Inferior parietal cortex (tissue), 1 donor: ENCODE measurements around the gene GNG13.

ENCODE experiments used
- DNase-seq: peaks from one replicate; pipeline ENCODE4 v3.0.0-alpha.2; 2016; ENCODE audit errors: extremely low spot score

The GNG13 gene

DNA sequence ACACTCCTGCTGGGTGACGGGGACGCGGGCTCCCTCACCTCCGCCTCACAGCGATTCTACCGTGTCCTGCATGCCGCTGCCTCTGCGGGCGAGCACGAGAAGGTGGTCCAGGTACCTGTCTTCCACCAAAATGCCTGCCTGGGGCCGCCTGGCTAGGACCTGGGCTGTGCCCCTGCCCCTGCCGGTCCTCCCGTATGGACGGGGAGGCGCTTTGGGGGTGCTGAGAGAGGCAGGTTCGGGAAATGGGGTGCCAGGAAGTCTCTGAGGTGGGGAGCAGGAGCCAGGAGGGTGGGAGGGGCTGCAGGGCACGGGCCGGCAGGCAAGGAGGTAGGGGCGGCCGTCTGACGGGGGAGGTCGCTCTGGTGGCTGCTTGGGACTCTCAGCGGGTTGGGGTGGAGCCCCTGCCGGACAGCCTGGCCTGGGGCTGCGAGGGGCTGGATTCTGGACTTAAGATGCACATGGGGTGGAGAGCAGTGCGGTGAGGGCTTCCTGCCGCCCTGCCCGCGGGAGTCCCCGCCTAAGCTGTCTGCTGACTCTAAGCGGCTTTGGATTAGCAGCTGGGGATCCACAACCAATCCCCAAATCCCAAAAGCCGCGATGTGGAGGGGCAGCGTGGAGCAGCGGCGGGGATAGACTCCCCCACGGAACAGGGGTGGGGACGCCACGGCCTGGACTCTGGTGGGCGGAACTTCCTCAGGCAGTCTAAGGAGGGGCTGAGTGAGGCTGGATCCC, 6.3 kb downstream of the GNG13 start:
- no peak for DNase-seq

DNA sequence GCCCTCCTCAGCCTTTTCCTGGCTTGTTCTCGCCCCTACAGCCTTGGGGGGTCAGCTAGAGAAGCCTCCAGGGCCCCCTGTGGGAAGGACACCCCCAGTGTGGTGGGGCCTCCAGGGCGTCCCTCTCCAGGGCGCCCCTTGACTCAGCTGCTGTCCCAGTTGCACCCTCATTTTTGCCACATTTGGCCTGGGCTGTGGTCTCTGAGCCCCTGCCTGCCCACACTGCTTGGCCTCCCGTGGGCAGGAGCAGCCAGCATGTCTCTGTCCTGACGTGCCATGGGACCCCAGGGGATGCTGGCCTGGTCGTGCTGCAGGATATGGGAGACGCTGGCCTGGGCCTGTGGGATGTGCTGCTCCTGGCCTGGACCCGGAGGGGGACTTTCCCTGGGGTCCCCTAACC, 7.1 kb downstream of the GNG13 start:
- no peak for DNase-seq

- no peak for DNase-seq
Measured at GRCh38 chr16:792221-792995, 8.1 kb downstream of the GNG13 start.

DNA sequence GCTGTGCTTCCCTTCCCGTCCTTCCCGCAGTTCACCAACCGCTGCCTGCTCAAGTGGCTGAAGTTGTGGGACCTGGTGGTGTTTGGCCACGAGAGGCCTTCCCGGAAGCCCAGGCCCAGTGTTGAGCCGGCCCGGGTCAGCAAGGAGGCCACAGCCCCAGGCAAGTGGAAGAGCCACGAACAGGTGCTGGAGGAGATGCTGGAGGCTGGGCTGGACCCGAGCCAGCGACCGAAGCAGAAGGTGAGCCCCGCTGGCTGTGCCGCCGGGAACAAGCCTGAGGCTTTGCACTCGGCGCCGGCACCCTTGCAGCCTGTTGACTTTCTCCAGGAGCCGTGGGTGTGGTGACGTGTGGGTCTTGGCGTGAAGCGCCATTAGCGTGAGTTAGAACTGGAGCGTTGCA, 9.4 kb downstream of the GNG13 start:
- DNase-seq = no peak

- DNase-seq = no peak
Measured at GRCh38 chr16:790086-790485, 10.4 kb downstream of the GNG13 start.

GRCh38 chr16:789191-789850, 11.2 kb downstream of the GNG13 start:
- no peak for DNase-seq

DNA sequence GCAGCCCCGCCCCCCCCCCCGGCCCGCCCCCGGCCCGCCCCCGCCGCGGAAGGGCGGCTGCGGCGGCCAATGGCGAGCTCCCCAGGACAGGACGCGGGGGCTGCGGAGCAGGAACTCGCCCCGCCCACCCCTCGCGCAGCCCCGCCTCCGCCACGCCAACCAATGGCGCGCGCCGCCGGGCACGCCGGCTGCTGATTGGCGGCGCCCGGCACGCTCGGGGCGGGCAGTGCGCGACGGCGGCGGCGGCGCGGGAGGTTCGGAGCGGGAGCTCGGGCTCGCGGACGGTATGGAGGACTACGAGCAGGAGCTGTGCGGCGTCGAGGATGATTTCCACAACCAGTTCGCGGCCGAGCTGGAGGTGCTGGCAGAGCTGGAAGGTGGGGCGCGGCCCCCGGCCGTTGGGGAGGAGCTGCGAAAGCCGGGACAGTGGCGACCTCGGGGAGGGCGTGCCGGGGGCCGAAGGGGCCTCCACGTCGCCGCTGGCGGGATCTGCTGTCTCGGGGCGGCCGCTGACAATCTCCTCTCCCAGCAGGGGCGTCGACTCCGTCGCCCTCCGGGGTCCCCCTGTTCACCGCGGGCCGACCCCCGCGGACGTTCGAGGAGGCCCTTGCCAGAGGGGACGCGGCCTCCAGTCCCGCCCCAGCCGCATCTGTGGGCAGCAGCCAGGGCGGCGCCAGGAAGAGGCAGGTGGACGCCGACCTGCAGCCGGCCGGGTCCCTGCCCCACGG, 12.0 kb downstream of the GNG13 start, which contains the start of gene CHTF18:
Gene CHTF18, plus strand, starts transcription at position 222 of the 728 bp plus-strand sequence. Its CDS starts 65 bp downstream, at position 287.
- DNase-seq = peak; percentile 86

DNA sequence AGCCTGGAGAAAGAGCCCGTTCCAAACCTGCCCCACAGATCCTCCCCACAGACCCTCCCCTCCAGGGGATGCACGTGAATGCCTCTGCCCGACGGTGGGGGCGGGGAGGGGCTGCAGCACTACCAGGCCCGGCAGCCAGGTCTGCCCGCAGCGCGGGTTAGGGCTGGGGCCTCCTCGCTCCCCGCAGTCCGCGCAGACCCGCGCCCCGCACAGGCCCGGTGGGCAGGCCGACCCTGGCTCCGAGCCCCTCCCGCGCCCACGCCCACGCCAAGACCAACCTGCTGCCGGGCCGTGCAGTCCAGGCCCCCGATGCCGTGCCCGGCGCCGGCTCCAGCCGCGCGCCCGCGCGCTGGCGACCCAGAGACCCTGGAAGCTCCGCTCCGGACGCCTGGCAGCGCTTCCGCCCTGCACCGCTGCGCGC, 12.5 kb downstream of the GNG13 start, which contains the start of gene RPUSD1:
Gene RPUSD1, minus strand, starts transcription at position 404 of the 421 bp plus-strand sequence. CDS start 644 bp downstream, outside the sequence.
- DNase-seq = no peak

DNA sequence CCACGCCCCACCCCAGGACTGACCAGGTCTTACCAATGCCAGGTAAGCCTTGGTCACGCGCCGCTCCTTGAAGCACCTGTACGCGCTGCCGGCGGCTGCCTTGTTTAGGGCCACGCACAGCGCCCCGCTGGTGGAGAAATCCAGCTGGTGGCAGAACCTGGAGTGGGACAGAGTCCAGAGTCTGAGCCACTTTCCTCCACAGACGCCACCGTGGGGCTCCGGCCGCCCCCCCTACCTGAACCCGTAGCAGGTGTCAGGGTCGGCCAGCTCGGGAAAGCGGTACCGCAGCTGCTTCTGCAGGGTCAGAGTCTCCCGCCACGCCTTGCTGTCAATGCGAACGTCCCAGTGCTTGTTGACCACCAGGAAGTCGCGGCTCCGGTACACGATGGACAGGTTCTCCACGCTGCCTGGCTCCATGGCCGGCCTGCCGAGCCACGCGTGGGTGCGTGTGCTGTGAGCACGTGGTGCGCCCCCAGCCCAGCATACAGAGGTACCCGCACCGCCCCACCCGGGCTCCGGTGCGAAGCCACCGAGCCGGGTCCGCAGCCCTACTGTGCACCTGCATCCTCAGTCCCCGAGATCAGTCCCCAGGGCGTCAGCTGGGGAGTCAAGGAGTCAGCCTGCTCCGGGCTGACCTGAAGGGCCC, 13.1 kb downstream of the GNG13 start:
- no peak for DNase-seq

- peak; percentile 48 for DNase-seq
Measured at GRCh38 chr16:785563-786535, 14.7 kb downstream of the GNG13 start.

- no peak for DNase-seq
Measured at GRCh38 chr16:784431-784830, 16.1 kb downstream of the GNG13 start.

GRCh38 chr16:783404-784161, 17.0 kb downstream of the GNG13 start:
- no peak for DNase-seq

- no peak for DNase-seq
Measured at GRCh38 chr16:782766-783403, 17.6 kb downstream of the GNG13 start.

- DNase-seq = no peak
Measured at GRCh38 chr16:782258-782657, 18.3 kb downstream of the GNG13 start.

DNA sequence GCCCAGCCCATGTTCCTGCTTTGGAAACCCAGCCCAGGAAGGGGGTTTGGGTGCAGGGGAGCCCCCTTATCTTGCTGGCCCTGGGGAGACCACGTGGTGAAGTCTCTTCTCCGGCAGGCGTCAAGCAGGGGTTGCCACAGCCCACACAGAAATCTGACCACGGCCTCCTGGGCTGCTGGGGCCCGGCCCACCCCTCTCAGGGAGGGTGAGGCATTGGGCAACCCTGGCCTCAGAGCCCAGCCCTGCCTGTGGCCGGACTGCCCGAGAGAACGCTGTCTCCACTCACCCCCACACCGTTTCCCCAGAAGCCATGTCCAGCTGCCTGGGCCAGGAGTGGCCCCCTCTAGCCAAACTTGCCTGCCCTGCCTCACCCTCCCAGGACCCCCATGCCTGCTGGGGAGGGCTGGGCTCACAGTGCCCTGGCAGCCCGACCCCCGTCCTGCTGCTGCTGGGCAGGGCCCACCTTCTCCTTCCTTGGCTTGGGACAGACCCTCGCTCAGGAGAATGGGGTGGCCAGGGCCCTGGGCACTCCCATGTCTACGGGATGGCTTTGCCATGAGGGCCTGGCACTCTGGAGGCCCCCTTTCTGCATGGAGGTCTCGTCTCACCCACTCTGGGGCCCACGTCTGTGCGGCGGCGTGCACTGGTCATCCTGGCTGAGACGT, 19.1 kb downstream of the GNG13 start:
- no peak for DNase-seq

DNA sequence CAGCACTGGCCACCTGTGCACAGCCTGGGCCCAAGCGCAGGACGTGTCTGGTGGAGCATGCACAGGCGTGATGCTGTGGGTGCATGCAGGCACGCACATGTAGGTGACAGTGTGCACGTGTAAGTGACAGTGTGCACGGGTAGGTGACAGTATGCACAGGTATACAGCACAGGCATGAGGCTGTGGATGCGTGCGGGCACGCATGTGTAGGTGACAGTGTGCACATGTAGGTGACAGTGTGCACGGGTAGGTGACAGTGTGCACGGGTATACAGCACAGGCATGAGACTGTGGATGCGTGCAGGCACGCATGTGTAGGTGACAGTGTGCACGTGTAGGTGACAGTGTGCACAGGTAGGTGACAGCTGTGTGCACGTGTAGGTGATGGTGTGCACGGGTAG, 20.2 kb downstream of the GNG13 start:
- no peak for DNase-seq

GRCh38 chr16:779561-779960, 21.0 kb downstream of the GNG13 start:
- no peak for DNase-seq

GRCh38 chr16:778909-779527, 21.5 kb downstream of the GNG13 start:
- DNase-seq = no peak
